Muscle of arm (tissue), 12 donors: ENCODE data around the gene AOC2. TPM values are rescaled to one million over a fixed set of nuclear protein-coding genes. Genes with fewer than 3 reads are reported as not detected.
"Not testable (repeated sequence)": the region's sequence is repeated elsewhere in the genome, so short reads cannot be mapped to it uniquely, and the experiment has no call there.

Experiments used
- DNase-seq: peaks from one replicate; pipeline ENCODE4 v3.0.0-alpha.2; 2013
- polyA plus RNA-seq, 12 donors: library from polyadenylated mRNA; unstranded; fragments of 120-200 nt; gene quantifications; one replicate each; pipeline ENCODE4 v1.2.1, GENCODE V29; 2013; ENCODE audit not compliant: insufficient read length in 12 of 12

The AOC2 gene
- polyA plus RNA-seq, 12 donors = 0.51 to 1.1 (median 0.89) TPM; not detected in 2

DNA sequence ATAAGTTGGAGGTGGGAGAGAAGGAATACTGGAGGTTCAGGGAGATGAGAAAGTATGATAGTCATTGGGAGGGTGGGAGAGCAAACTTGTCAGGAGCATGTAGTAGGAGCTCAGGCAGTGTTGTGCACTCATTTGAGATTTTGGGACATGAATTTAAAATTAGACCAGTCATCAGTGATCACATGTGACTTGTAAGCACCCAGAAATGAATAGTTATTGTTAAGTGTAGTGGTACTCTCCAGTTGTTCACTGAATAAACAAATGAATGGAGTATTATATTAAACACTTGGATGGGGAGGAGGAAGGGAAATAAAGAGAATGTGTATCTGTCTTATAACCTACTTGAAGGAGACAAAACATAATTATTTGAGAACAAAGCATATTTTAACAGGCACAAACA is 13.4 kb upstream of the AOC2 start:
- no peak for DNase-seq

DNA sequence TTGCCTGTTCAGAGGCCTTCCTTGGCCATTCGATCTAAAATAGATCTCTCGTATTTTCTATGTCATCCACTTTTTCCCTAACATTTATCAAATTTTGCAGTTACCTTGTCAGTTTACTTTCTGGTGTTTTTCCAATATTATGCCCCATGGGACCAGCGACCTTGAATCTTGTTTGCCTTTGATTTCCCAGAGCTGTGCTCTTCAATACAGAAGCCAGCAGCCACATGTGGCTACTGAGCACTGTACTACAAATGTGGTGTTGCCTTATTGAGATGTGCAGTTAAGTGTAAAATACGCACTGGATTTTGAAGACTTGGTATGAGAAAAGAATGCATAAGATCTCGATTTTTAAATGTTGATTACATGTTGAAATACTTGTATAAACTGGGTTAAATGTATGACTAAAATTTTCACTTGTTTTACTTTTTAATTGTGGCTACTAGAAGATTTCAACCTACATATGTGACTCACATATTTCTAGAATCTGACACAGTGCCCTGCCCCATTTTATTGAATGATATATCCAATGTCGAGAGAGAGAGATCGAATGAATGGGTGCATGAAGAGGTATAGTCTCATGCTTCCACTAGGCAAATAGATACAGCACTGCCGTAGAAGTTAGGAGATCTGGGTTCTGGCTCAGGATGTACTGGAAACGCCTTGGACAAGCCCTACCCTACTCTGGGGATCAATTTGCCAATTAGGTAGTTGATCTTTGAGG is 12.0 kb upstream of the AOC2 start:
- DNase-seq = no peak

DNA sequence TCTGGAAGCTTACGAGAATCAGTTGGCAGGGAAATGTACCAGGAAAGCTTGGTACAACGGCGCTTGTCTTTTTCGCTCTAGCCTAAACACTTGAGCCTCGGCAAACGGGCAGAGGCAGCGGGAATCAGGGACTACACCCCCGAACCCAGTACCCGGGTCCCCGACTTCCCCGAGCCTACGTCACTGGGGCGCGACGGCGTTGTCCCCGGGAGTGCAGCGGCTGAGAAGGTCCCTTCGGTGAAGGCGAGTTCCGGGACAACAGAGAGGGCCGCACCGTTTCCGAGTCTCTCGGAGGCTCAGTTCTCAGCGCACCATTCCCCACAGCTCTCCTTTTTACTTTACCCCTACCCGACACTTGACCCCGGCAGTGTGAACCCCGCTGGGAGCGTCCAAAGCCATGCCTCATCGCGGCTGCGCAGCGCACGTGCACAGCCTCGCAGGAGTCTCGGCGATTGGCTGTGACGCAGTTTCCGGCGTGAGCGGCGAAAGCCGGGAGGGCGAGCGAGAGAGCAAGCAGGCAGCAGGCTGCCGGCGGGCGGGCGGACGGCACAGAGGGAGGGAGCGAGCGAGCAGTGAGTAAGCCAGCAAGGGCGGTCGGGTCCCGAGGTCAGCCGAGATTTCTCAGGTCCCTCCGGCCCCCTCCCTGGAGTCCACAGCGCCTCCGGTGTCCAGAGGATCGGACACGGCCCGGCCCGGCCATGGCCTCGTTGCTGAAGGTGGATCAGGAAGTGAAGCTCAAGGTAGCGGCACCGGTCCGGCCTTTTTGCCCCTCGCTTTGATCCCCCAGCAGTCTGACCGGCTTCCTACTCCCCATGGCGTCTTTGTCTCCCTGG is 11.2 kb upstream of the AOC2 start, which contains the start of gene PSME3:
Gene PSME3 (plus strand): TSS at position 464 of the 833 bp plus-strand sequence. CDS start 235 bp downstream, at position 699.
- peak; percentile 91 for DNase-seq

DNA sequence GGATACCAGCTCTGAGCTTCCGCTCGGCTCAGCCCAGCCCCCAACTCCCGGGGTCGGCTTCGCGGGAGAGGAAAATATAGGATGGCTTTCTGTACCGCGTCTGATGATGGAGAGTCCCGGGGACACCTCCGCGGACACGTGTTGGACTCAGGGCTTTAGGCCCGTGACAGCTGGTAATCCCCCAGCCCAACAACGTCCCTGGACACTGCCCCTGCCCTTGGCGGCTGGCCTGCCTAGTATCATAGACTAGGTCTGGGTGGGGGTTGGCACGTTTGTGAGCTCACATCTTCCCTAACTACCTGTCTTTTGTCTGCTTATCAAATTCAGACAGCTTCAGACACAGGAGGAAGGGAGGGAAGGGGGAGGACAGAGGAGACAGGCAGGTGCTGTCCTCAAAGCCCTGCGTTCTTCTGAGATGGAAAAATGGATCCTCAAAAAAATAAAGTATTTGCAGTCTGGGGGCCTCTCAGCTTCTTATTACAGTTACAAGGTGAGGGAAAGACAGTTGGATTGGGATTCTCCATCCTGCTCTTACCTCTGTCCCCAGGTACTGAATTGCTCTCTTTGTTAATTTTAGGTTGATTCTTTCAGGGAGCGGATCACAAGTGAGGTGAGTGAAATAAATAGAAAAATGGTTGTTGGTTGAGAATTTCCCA is 10.5 kb upstream of the AOC2 start:
- DNase-seq = no peak

DNA sequence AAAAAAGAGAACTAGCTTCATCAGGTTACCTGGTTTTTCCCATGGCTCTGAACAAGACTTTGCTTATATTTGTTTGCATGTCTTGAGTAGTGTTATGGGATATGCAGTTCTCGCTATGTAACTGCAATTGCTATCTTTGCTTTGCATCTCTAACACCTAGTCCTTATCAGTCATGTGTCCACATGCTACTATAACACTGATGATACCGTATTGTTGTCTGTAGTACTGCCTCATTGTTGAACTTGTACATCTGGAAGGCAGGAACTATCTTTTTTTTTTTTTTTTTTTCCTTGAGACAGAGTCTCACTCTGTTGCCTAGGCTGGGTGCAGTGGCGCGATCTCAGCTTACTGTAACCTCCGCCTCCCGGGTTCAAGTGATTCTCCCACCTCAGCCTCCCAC is 8.6 kb upstream of the AOC2 start:
- no peak for DNase-seq

DNA sequence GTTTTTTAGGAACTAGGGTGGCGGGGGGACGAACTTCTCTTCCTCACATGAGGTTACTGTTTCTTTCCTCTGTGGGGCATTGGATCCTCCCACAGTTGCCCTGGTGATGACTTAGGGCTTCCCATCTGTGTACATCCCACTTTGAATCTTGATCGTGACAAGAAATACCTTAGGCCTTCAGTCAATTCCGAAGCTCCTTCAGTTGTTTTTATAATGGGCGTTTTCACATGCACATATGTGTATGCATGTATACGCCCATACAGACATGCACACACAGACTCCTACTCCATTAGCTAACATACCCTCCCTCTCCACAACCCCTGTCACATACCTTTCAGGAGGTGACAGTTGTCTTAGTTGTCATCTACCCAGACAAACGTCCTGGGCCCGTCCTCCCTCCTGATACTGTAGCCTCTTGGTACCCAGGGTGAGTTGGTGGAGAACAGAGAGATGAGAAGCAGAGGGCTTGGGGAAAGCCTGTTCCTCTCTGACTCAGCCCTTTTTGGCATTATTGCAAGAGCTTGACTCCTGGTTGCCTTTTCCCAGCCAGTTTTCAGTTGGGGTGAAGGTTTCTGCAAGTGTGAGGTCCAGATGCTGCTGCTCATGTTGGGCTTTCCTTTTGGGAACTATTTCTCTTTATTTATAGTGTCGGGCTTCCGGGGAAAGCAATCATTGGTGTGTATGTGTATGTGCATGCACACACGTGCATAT is 2.2 kb upstream of the AOC2 start:
- DNase-seq = no peak

DNA sequence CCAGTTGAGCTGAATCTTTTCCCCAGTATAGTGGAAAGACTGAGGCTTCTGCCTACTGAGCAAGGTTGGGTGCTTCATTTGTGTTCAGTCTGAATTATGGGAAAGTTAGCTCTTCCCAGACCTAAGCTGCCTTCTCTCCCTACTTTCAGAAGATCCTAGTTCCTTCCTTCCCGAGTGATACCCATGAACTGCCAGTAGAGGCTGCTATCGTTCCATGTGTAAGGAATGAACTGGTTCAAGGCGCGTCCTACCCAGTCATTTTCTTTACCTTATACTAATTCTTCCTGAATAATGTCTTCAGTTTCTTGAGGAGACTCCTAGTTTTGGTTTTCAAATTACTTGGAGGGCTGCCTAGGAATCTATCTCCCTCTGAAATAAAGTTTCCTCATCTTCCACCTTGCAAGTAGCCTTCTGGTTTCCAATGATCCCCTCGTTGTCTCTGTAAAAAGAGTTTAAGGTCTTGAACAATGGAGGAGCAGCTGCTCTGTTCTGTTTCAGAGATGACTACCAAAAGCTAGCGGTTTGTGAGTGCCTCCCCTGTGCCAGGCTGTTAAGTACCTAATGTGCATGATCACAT is 934 bp upstream of the AOC2 start:
- peak; percentile 52 for DNase-seq

DNA sequence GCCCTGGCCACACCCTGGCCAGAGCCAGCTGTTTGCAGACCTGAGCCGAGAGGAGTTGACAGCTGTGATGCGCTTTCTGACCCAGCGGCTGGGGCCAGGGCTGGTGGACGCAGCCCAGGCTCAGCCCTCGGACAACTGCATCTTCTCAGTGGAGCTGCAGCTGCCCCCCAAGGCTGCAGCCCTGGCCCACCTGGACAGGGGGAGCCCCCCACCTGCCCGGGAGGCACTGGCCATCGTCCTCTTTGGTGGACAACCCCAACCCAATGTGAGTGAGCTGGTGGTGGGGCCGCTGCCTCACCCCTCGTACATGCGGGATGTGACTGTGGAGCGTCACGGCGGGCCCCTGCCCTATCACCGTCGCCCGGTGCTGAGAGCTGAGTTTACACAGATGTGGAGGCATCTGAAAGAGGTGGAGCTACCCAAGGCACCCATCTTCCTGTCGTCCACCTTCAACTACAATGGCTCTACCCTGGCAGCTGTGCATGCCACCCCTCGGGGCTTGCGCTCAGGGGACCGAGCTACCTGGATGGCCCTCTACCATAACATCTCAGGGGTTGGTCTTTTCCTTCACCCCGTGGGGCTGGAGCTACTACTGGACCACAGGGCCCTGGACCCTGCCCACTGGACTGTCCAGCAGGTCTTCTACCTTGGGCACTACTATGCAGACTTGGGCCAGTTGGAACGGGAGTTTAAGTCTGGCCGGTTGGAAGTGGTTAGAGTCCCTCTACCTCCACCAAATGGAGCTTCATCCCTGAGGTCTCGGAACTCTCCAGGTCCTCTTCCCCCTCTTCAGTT is 578 bp downstream of the AOC2 start:
- DNase-seq = no peak

DNA sequence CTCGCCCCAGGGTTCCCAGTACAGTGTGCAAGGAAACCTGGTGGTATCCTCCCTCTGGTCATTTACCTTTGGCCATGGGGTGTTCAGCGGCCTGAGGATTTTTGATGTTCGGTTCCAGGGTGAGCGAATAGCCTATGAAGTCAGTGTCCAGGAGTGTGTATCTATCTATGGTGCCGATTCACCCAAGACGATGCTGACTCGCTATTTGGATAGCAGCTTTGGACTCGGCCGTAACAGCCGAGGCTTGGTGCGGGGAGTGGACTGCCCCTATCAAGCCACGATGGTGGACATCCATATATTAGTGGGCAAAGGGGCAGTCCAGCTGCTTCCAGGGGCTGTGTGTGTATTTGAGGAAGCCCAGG is 1.2 kb downstream of the AOC2 start:
- DNase-seq = no peak

DNA sequence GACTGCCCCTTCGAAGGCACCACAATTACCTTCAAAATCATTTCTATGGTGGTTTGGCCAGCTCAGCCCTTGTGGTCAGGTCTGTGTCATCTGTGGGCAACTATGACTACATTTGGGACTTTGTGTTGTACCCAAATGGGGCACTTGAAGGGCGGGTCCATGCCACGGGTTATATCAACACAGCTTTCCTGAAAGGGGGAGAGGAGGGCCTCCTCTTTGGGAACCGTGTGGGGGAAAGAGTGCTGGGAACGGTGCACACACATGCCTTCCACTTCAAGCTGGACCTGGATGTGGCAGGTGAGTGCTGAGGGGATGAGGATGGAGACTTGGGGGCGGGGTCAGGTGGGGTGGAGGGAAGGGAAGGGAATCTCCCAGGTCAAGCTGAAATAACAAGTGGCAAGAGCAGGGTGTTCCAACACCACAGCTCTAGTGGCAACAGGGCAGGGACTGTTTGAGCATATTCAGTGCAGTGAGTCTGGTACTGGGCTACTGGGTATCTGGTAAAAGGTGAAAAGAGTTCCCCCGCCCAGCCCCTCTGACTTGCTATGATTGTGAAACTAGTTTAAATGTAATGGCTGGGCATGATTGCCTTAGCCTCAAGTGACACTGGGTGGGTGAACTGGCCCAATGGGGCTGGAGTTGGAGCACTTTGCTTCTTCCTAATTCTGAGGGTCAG is 1.7 kb downstream of the AOC2 start:
- no peak for DNase-seq

DNA sequence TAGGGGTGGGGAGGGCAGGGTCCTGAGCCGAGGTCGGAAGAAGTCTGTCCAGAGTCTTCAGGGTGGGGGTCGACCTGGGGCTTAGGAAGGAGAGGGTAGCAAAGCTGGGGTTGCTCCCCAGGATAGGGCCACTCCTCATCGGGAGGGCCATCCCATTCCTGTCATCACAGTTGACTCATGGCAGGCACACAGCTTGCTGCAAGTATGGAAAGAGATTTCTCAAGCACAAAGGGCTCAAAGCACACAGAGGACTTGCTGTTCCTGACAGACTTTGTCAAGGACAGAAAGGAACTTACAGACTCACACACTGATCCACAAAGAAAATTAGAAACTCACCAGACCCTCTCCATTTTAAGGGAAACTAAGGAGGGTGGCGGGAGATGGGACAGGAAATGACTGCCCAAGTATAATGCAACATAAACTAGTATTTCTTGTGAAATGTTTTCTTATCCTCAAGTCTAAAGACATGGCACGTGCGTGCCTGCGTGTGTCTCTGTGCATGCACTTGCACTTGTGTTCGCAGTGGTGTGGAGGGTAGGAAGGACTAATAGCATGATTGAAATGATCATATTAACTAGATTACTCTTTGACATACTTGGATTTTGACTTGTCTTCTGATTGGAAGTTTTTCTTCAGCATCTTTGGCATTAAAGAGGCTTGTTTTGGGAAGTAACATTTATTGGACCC is 2.4 kb downstream of the AOC2 start:
- no peak for DNase-seq

DNA sequence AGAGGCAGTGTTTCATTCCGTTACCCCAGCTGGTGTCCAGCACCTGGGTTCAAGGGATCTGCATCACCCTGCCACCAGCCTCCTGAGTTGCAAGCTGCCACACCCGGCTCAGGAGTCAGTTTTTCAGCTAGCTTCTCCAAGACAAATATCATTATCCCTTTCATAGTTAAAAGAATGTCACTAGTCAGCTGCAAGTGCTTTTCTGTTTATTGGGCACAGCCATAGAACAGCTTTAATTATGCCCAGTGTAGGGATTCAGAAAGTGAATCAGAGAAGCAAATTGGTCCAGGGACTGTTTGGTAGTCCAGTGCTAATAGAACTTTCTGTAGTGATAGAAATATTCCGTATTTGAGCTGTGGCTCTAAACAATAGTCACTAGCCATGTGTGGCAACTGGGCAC is 3.7 kb downstream of the AOC2 start:
- no peak for DNase-seq

DNA sequence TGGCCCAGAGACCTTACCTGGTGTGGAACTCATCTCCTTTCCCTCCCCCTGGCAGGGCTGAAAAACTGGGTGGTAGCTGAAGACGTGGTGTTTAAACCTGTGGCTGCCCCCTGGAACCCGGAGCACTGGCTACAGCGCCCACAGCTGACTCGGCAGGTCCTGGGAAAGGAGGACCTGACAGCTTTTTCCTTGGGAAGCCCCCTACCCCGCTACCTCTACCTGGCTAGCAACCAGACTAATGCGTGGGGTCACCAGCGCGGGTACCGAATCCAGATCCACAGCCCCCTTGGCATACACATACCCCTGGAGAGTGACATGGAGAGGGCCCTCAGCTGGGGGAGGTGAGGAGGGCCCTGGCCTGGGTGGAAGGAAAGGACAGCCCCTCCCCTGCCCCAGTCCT is 4.7 kb downstream of the AOC2 start:
- no peak for DNase-seq

DNA sequence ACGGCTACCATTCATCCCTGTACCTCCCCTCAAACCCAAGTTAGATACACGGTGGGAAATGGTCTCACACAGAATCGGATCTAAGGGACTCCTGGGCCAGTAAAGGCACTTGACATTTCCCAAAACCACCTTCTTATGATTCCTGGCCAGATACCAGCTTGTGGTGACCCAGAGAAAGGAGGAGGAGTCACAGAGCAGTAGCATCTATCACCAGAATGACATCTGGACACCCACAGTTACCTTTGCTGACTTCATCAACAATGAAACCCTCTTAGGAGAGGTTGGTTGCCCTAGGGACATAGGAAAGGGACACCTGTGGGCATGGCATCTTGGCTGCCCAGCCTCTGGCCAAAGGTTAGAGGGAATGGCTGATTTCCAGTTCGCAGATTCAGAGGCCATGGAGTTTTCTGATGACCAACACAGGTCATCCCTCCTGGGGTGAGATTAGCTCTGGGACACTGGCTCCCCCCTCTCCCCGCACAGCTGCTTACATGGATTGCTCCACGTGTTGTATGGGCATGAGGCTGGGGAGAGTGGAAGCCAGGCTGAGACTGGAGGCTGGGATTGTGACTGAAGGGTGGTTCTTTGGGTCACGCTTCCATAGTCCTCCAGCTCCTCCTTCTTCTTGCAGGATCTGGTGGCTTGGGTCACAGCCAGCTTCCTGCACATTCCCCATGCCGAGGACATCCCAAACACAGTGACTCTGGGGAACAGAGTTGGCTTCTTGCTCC is 5.2 kb downstream of the AOC2 start:
- DNase-seq = no peak

DNA sequence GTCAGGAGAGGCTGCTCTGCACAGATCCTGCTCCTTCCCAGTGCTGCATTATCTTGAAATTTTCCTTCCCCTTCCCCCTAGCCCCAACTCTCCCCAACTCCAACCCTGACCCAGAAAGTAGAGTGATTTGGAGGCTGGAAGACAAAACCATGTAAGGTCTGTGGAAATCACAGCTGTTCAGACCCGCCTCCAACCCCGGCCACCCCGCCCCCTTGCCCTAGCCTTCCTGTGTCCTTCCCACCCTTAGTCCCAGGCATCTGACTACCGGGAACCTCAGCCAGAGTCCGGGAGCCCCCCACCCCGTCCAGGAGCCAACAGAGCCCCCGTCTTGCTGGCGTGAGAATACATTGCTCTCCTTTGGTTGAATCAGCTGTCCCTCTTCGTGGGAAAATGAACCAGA is 6.6 kb downstream of the AOC2 start, which contains the start of gene AOC3:
Gene AOC3 (plus strand): TSS at position 246 of the 400 bp plus-strand sequence. CDS start 145 bp downstream, at position 391.
- no peak for DNase-seq

DNA sequence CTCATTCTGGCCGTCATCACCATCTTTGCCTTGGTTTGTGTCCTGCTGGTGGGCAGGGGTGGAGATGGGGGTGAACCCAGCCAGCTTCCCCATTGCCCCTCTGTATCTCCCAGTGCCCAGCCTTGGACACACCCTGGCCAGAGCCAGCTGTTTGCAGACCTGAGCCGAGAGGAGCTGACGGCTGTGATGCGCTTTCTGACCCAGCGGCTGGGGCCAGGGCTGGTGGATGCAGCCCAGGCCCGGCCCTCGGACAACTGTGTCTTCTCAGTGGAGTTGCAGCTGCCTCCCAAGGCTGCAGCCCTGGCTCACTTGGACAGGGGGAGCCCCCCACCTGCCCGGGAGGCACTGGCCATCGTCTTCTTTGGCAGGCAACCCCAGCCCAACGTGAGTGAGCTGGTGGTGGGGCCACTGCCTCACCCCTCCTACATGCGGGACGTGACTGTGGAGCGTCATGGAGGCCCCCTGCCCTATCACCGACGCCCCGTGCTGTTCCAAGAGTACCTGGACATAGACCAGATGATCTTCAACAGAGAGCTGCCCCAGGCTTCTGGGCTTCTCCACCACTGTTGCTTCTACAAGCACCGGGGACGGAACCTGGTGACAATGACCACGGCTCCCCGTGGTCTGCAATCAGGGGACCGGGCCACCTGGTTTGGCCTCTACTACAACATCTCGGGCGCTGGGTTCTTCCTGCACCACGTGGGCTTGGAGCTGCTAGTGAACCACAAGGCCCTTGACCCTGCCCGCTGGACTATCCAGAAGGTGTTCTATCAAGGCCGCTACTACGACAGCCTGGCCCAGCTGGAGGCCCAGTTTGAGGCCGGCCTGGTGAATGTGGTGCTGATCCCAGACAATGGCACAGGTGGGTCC is 7.2 kb downstream of the AOC2 start:
- DNase-seq = not testable (repeated sequence)

DNA sequence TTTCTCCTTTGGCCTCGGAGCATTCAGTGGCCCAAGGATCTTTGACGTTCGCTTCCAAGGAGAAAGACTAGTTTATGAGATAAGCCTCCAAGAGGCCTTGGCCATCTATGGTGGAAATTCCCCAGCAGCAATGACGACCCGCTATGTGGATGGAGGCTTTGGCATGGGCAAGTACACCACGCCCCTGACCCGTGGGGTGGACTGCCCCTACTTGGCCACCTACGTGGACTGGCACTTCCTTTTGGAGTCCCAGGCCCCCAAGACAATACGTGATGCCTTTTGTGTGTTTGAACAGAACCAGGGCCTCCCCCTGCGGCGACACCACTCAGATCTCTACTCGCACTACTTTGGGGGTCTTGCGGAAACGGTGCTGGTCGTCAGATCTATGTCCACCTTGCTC is 8.0 kb downstream of the AOC2 start:
- DNase-seq = no peak

DNA sequence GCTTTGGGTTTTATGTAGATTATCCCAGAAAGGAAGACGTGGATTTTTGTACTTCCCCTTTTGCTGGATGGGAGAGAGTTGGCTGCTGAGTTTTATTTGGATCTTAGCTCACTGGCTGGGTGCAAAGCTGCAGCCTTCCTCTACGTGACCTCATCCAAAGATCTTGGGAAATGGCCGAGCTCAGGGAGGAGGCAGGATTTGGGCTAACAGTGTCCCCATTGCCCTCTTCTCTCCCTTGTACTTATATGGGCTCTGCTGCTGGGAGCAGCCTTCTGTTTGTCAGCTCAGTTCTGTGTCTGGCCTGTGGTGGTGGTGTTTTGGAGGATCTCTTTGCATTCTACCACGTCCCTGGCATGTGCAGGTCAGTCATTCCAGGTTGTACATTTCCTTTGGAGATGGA is 8.6 kb downstream of the AOC2 start:
- no peak for DNase-seq
